B cell (primary cell): ENCODE results near the gene PLCB4. TPM values are rescaled to one million over a fixed set of nuclear protein-coding genes. Genes with fewer than 3 reads are reported as not detected.

Experiments used
- ATAC-seq: fragments of 200-7000 bp; cut with Tn5 transposase; one replicate; pipeline ENCODE4 v1.10.0; 2021; ENCODE audit warnings: low read depth, mild to moderate bottlenecking, moderate number of reproducible peaks, moderate library complexity
- CTCF ChIA-PET: fragments of 350-600 bp; sonication (Branson Sonifier 250); formaldehyde crosslinking; loops from one replicate; lab custom pipeline; 2021; ENCODE audit warnings: antibody characterized with exemption, inconsistent platforms; lab: Charles Lee
- POLR2A ChIA-PET: fragments of 350-600 bp; sonication (Branson Sonifier 250); formaldehyde crosslinking; loops from one replicate; lab custom pipeline; 2021; ENCODE audit warnings: antibody characterized with exemption; lab: Charles Lee
- DNase-seq: peaks from one replicate; pipeline ENCODE4 v3.0.0; 2013
- H2AFZ ChIP-seq: 2 replicates; pipeline ENCODE4 v1.6.1; 2012; ENCODE audit warnings: mild to moderate bottlenecking, low read depth, low read length; ENCODE audit not compliant: insufficient read depth, poor library complexity, severe bottlenecking
- H3K27ac ChIP-seq, 2 donors: 1 replicate in 1 of 2; 2 replicates in 1 of 2; pipeline ENCODE4 v1.5.1; 2012 to 2013; ENCODE audit warnings: low read length in 2 of 2, mild to moderate bottlenecking in 2 of 2, moderate library complexity in 1 of 2
- H3K27me3 ChIP-seq, 4 experiments: fragments of 200-600 bp in 1 of 4; sonication (generic) in 1 of 4; replicated peaks in 1 of 4; 1 replicate in 2 of 4; 2 replicates in 2 of 4; pipeline versions ENCODE4 v1.6.1 to v1.7.0; 2013 to 2016; ENCODE audit warnings: low read length in 3 of 4, mild to moderate bottlenecking in 2 of 4, mixed read lengths in 1 of 4, moderate library complexity in 1 of 4; ENCODE audit not compliant: insufficient read depth in 4 of 4, control insufficient read depth in 3 of 4; ENCODE audit errors: control extremely low read depth in 1 of 4
- H3K36me3 ChIP-seq, 2 experiments: replicated peaks in 1 of 2; 1 replicate in 1 of 2; 2 replicates in 1 of 2; pipeline versions ENCODE4 v1.6.1 to v1.7.1; 2013; ENCODE audit warnings: low read length in 1 of 2; ENCODE audit not compliant: insufficient read depth in 2 of 2, control insufficient read depth in 1 of 2; ENCODE audit errors: control extremely low read depth in 1 of 2, extremely low read depth in 1 of 2
- H3K4me1 ChIP-seq, 2 donors: fragments of 200-600 bp in 1 of 2; sonication (generic) in 1 of 2; 1 replicate in 1 of 2; 2 replicates in 1 of 2; pipeline versions ENCODE4 v1.5.1 to v1.6.1; 2013 to 2017; ENCODE audit warnings: low read length in 2 of 2; ENCODE audit not compliant: control insufficient read depth in 2 of 2, insufficient read depth in 2 of 2
- H3K4me2 ChIP-seq: replicated peaks from 2 replicates; pipeline ENCODE3; 2012; ENCODE audit warnings: mild to moderate bottlenecking, low read depth, low read length; ENCODE audit not compliant: poor library complexity, severe bottlenecking
- H3K4me3 ChIP-seq, 5 experiments: fragments of 200-600 bp in 1 of 5; sonication (generic) in 1 of 5; 1 replicate in 3 of 5; 2 replicates in 2 of 5; pipeline versions ENCODE4 v1.5.1 to v1.7.0; 2011 to 2016; ENCODE audit warnings: low read length in 4 of 5, mild to moderate bottlenecking in 4 of 5, low read depth in 2 of 5, control low read depth in 1 of 5, moderate library complexity in 1 of 5; ENCODE audit not compliant: insufficient read depth in 1 of 5; ENCODE audit errors: control extremely low read depth in 1 of 5, extremely low read depth in 1 of 5
- H3K79me2 ChIP-seq: fragments of 200-600 bp; sonication (generic); one replicate; pipeline ENCODE4 v1.6.0; 2016; ENCODE audit warnings: low read length; ENCODE audit not compliant: control insufficient read depth, insufficient read depth
- H3K9ac ChIP-seq: fragments of 200-600 bp; sonication (generic); 2 replicates; pipeline ENCODE4 v1.6.1; 2017; ENCODE audit warnings: mild to moderate bottlenecking, low read length, moderate library complexity
- H3K9me3 ChIP-seq, 3 donors: one replicate each; pipeline versions ENCODE4 v1.6.1 to v1.7.1; 2013; ENCODE audit warnings: low read length in 2 of 3; ENCODE audit not compliant: control insufficient read depth in 2 of 3, insufficient read depth in 1 of 3; ENCODE audit errors: control extremely low read depth in 1 of 3
- H4K20me1 ChIP-seq: 2 replicates; pipeline ENCODE4 v1.6.0; 2012; ENCODE audit warnings: mild to moderate bottlenecking, low read length; ENCODE audit not compliant: insufficient read depth, control insufficient read depth, poor library complexity, severe bottlenecking
- H3K27ac Mint-ChIP-seq: one replicate; pipeline ENCODE4 v1.8.0; 2021; ENCODE audit warnings: mixed read lengths
- H3K27me3 Mint-ChIP-seq: one replicate; pipeline ENCODE4 v1.8.0; 2021; ENCODE audit warnings: mixed read lengths
- H3K4me1 Mint-ChIP-seq: one replicate; pipeline ENCODE4 v1.8.0; 2021; ENCODE audit warnings: mixed read lengths
- H3K4me3 Mint-ChIP-seq: one replicate; pipeline ENCODE4 v1.8.0; 2021; ENCODE audit warnings: mixed read lengths
- H3K9me3 Mint-ChIP-seq: one replicate; pipeline ENCODE4 v1.8.0; 2022; ENCODE audit warnings: mixed read lengths; ENCODE audit not compliant: insufficient read depth
- EZH2 ChIP-seq: IDR thresholded peaks from 2 replicates; pipeline ENCODE4 v1.6.1; 2012; ENCODE audit warnings: borderline replicate concordance, low read depth, mild to moderate bottlenecking, moderate library complexity, low read length; ENCODE audit not compliant: insufficient read depth, poor library complexity, severe bottlenecking
- WGBS: methylation state at CpG from one replicate; pipeline ENCODE4 v1.1.5; 2013; ENCODE audit warnings: missing lambda C conversion rate; ENCODE audit not compliant: insufficient coverage; 5-methylcytosine and 5-hydroxymethylcytosine counted together
- intact Hi-C: fragments of 100-400 bp; cut with micrococcal nuclease; formaldehyde crosslinking; loops from one replicate; pipeline ENCODE4 v1.10.0; 2022
- polyA plus RNA-seq: library from polyadenylated mRNA; depleted of rRNA; stranded (reverse); fragments of >200 nt; gene quantifications from 2 replicates; pipeline ENCODE4 v1.2.3, GENCODE V29; 2012
- total RNA-seq, 2 donors: library from RNA; stranded (reverse); fragments of 120-200 nt in 1 of 2; gene quantifications; 1 replicate in 1 of 2; 2 replicates in 1 of 2; pipeline versions ENCODE4 v1.2.3 to v1.2.4, GENCODE V29; 2013 to 2022
- TF ChIP-seq, protein P1 (sequence below): fragments of 200-600 bp; IDR thresholded peaks from one replicate; pipeline ENCODE4 v1.8.0; 2022; ENCODE audit warnings: antibody characterized with exemption, mild to moderate bottlenecking

PLCB4 gene
- total and polyA plus RNA-seq, 2 donors (not counting 1 experiment from before 2014, with no cell fraction given) = not detected

DNA sequence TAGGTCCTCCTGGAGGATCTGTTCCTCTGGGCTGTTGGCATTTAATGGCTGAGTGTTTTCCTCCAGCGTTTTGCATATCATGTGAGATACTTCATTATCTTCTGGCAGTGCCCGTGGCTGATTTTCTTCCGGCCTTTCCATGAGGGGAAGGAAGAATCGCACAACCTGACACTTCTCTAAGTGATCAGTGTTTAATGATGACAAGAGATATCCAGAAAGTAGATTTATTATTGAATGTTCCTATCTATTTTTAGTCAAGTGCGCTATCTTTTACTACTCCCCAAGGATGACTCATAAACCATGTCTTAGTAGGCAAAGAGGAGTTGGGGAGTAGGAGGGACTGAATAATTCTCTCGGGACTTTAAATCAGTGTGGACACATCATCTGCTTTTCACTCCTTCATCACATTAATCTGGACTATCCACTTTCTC, 149.7 kb downstream of the PLCB4 start:
- H3K4me2 ChIP-seq = no peak overlapping the region
- 93% methylated on average over 3 of the region's 6 CpGs for WGBS
- no peaks in the 10 kb centered on the region for H3K9me3 ChIP-seq
- no peaks in the 10 kb centered on the region for H3K4me1 Mint-ChIP-seq
- no peak for ATAC-seq
- no peak overlapping the region for H3K27ac Mint-ChIP-seq
- no peak for DNase-seq
- intact Hi-C loops = no loop called here
- H3K4me3 ChIP-seq = no peak overlapping the region
- ChIA-PET POLR2A (no interaction called here), CTCF (no interaction called here)
- no peaks in the 10 kb centered on the region for H3K79me2 ChIP-seq
- no peak overlapping the region for H2AFZ ChIP-seq
- no peaks in the 10 kb centered on the region for H4K20me1 ChIP-seq
- no peaks in the 10 kb centered on the region for H3K9me3 Mint-ChIP-seq
- no peak for TF ChIP-seq EZH2
- TF ChIP-seq, protein P1, sequence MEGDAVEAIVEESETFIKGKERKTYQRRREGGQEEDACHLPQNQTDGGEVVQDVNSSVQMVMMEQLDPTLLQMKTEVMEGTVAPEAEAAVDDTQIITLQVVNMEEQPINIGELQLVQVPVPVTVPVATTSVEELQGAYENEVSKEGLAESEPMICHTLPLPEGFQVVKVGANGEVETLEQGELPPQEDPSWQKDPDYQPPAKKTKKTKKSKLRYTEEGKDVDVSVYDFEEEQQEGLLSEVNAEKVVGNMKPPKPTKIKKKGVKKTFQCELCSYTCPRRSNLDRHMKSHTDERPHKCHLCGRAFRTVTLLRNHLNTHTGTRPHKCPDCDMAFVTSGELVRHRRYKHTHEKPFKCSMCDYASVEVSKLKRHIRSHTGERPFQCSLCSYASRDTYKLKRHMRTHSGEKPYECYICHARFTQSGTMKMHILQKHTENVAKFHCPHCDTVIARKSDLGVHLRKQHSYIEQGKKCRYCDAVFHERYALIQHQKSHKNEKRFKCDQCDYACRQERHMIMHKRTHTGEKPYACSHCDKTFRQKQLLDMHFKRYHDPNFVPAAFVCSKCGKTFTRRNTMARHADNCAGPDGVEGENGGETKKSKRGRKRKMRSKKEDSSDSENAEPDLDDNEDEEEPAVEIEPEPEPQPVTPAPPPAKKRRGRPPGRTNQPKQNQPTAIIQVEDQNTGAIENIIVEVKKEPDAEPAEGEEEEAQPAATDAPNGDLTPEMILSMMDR = no peak
- H3K4me3 Mint-ChIP-seq = no peak overlapping the region
- no peak overlapping the region for H3K27ac ChIP-seq
- H3K36me3 ChIP-seq = no peaks in the 10 kb centered on the region
- no peak overlapping the region for H3K9ac ChIP-seq
- H3K4me1 ChIP-seq = no peaks in the 10 kb centered on the region
- no peaks in the 10 kb centered on the region for H3K27me3 Mint-ChIP-seq
- no peaks in the 10 kb centered on the region for H3K27me3 ChIP-seq

DNA sequence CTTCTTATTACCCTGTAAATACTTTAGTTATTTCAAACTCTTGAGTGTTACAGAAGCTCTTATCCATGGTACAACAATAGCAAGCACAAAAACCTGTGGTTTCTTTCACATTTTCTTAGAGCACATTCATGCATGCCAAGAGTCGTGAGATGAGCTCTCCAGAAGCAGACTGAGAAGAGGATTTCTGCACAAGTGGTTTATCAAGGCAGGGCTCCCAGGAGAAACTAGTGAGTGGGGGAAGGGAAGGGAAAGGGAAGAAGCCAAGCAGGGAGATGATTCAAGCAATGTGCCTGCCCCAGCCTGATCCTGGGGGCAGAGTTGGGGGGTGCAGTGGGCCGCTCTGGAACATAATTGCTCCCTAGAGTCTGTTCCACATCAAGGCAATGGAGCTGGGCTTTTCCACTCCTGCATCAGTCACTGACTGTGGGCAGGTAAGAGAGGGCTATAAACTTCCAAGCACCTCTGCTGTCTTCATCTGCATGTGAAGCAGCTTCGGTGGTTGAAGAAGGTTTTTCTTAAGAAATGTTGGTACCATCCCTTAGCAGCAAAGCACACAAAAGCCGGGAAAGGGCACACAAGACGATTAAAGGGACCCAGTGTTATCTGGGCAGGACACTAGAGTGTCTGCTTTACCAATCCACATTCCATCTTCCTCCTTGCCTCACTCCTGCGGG, 152.1 kb downstream of the PLCB4 start:
- Mint-ChIP-seq H3K27ac (no peak overlapping the region), H3K27me3 (no peaks in the 10 kb centered on the region), H3K4me3 (no peak overlapping the region), H3K4me1 (no peaks in the 10 kb centered on the region), H3K9me3 (no peaks in the 10 kb centered on the region)
- no peaks in the 10 kb centered on the region for H3K36me3 ChIP-seq
- no peaks in the 10 kb centered on the region for H4K20me1 ChIP-seq
- DNase-seq (no peak), ATAC-seq (no peak)
- no peak overlapping the region for H3K4me2 ChIP-seq
- no peaks in the 10 kb centered on the region for H3K79me2 ChIP-seq
- POLR2A ChIA-PET = no interaction called here
- 50% methylated on average over 1 of the region's 6 CpGs for WGBS
- no peak overlapping the region for H3K27ac ChIP-seq
- intact Hi-C loops = no loop called here
- H3K9ac ChIP-seq = no peak overlapping the region
- no peaks in the 10 kb centered on the region for H3K27me3 ChIP-seq
- CTCF ChIA-PET = no interaction called here
- no peaks in the 10 kb centered on the region for H3K9me3 ChIP-seq
- H3K4me3 ChIP-seq = no peak overlapping the region
- no peak overlapping the region for H2AFZ ChIP-seq
- no peaks in the 10 kb centered on the region for H3K4me1 ChIP-seq
- TF ChIP-seq, protein P1 = no peak
- TF ChIP-seq EZH2 = no peak
